Stimulated activated CD8-positive, alpha-beta memory T cell treated with anti-CD3 and anti-CD28 coated beads, Interleukin-7, amount 100 ng/mL, for 4 hours (primary cell): ENCODE results near the gene CUL4B.
A peak's percentile ranks its signal among the peaks of the same experiment; 100 is the strongest.
"Not testable (repeated sequence)": the region's sequence is repeated elsewhere in the genome, so short reads cannot be mapped to it uniquely, and the experiment has no call there.

Experiments used
- DNase-seq, 2 donors: peaks; one replicate each; pipeline ENCODE4 v3.0.0-alpha.2; 2020; ENCODE audit warnings: low read depth in 2 of 2

The CUL4B gene

GRCh38 chrX:120522820-120523219 is 37.9 kb downstream of the CUL4B start:
- no peak for DNase-seq

GRCh38 chrX:120517936-120518335 is 42.8 kb downstream of the CUL4B start:
- DNase-seq: no peak

- no peak for DNase-seq
These were observed 46.5 kb downstream of the CUL4B start for GRCh38 chrX:120514236-120514635.

GRCh38 chrX:120512627-120513026 is 48.1 kb downstream of the CUL4B start:
- DNase-seq: no peak

- no peak for DNase-seq
These were observed 48.5 kb downstream of the CUL4B start for GRCh38 chrX:120512222-120512621.

GRCh38 chrX:120504569-120504968 is 56.2 kb downstream of the CUL4B start:
- no peak for DNase-seq

GRCh38 chrX:120499301-120500072 is 61.3 kb downstream of the CUL4B start:
- DNase-seq: no peak

- not testable (repeated sequence) for DNase-seq
These were observed 70.6 kb downstream of the CUL4B start for GRCh38 chrX:120490119-120490518.

GRCh38 chrX:120486786-120487185 is 74.0 kb downstream of the CUL4B start:
- DNase-seq: no peak

GRCh38 chrX:120485638-120486520 is 74.9 kb downstream of the CUL4B start:
- DNase-seq: peak; percentile 22 to 31

GRCh38 chrX:120485315-120485637 is 75.5 kb downstream of the CUL4B start:
- no peak for DNase-seq

GRCh38 chrX:120477453-120477852 is 83.3 kb downstream of the CUL4B start:
- DNase-seq: no peak

GRCh38 chrX:120476714-120477113 is 84.0 kb downstream of the CUL4B start:
- no peak for DNase-seq

- DNase-seq: not testable (repeated sequence)
These were observed 85.3 kb downstream of the CUL4B start for GRCh38 chrX:120475447-120475846.
